GF-D8 (cell line): Measurements from ENCODE around the gene NOB1.

Experiments
- DNase-seq: peaks from one replicate; lab custom pipeline; 2025; lab: John Stamatoyannopoulos, UW

NOB1 gene

GRCh38 chr16:69721441-69721957 is 33.2 kb downstream of the NOB1 start:
- no peak for DNase-seq

- DNase-seq: no peak
Observed at GRCh38 chr16:69720822-69721430, 33.8 kb downstream of the NOB1 start.

- DNase-seq: no peak
Observed at GRCh38 chr16:69718111-69718764, 36.5 kb downstream of the NOB1 start.

GRCh38 chr16:69717066-69717465 is 37.7 kb downstream of the NOB1 start:
- DNase-seq: no peak

- DNase-seq: no peak
Observed at GRCh38 chr16:69712914-69713581, 41.7 kb downstream of the NOB1 start.

GRCh38 chr16:69712277-69712676 is 42.4 kb downstream of the NOB1 start:
- no peak for DNase-seq

GRCh38 chr16:69711115-69711740 is 43.5 kb downstream of the NOB1 start:
- DNase-seq: no peak

GRCh38 chr16:69709456-69710084 is 45.2 kb downstream of the NOB1 start:
- DNase-seq: peak; percentile 57

- no peak for DNase-seq
Observed at GRCh38 chr16:69707920-69708683, 46.6 kb downstream of the NOB1 start.

GRCh38 chr16:69706975-69707340 is 47.8 kb downstream of the NOB1 start:
- DNase-seq: no peak

GRCh38 chr16:69706256-69706974 is 48.3 kb downstream of the NOB1 start:
- DNase-seq: no peak

GRCh38 chr16:69703638-69704037 is 51.1 kb downstream of the NOB1 start:
- no peak for DNase-seq

GRCh38 chr16:69701866-69702265 is 52.9 kb downstream of the NOB1 start:
- no peak for DNase-seq

- DNase-seq: no peak
Observed at GRCh38 chr16:69701452-69701851, 53.3 kb downstream of the NOB1 start.

GRCh38 chr16:69699915-69700314 is 54.8 kb downstream of the NOB1 start:
- no peak for DNase-seq

GRCh38 chr16:69698404-69698803 is 56.3 kb downstream of the NOB1 start:
- no peak for DNase-seq

- no peak for DNase-seq
Observed at GRCh38 chr16:69693916-69694315, 60.8 kb downstream of the NOB1 start.

GRCh38 chr16:69691980-69692911 is 62.5 kb downstream of the NOB1 start:
- no peak for DNase-seq
